Ovary (tissue), 9 donors: ENCODE measurements around the gene THBS1. TPM values are rescaled to one million over a fixed set of nuclear protein-coding genes. Genes with fewer than 3 reads are reported as not detected.

Experiments
- DNase-seq, 5 donors: peaks; one replicate each; pipeline ENCODE4 v3.0.0-alpha.2; 2019 to 2020
- H3K27ac ChIP-seq, 2 donors: fragments of 200-600 bp; one replicate each; pipeline versions ENCODE4 v1.5.1 to v1.8.0; 2019 to 2022
- H3K27me3 ChIP-seq: fragments of 200-600 bp; one replicate; pipeline ENCODE4 v1.8.0; 2022
- H3K36me3 ChIP-seq: fragments of 200-600 bp; sonication (generic); one replicate; pipeline ENCODE4 v1.5.1; 2019
- H3K4me1 ChIP-seq: one replicate; pipeline ENCODE4 v1.8.1; 2013; ENCODE audit warnings: mild to moderate bottlenecking, moderate library complexity; ENCODE audit not compliant: insufficient read depth
- H3K4me3 ChIP-seq: fragments of 200-600 bp; sonication (generic); one replicate; pipeline ENCODE4 v1.5.1; 2017
- H3K9me3 ChIP-seq, 2 donors: fragments of 200-600 bp in 1 of 2; sonication (generic) in 1 of 2; one replicate each; pipeline versions ENCODE4 v1.5.1 to v1.8.1; 2013 to 2019; ENCODE audit warnings: mild to moderate bottlenecking in 1 of 2, moderate library complexity in 1 of 2
- CTCF ChIP-seq, 3 donors: fragments of 450-650 bp in 2 of 3; fragments of 200-600 bp in 1 of 3; IDR thresholded peaks; one replicate each; pipeline versions ENCODE4 v1.5.1 to v1.8.0; 2016 to 2022; ENCODE audit warnings: antibody characterized with exemption in 3 of 3, mild to moderate bottlenecking in 1 of 3
- EP300 ChIP-seq: sonication (generic); formaldehyde crosslinking; IDR thresholded peaks from one replicate; pipeline ENCODE4 v1.6.1; 2017; ENCODE audit warnings: antibody characterized with exemption
- POLR2A ChIP-seq: fragments of 450-650 bp; IDR thresholded peaks from one replicate; pipeline ENCODE4 v1.6.1; 2017; ENCODE audit warnings: antibody characterized with exemption, mild to moderate bottlenecking, moderate library complexity
- WGBS, 3 donors: extraction: QIAGEN DNeasy Blood & Tissue Kit in 1 of 3; methylation state at CpG; one replicate each; pipeline versions ENCODE4 v1.1.5 to v1.1.7; 2013 to 2017; 5-methylcytosine and 5-hydroxymethylcytosine counted together
- intact Hi-C, 4 donors: fragments of 100-400 bp; cut with DNase I; formaldehyde crosslinking; loops; one replicate each; pipeline versions ENCODE4 v1.11.0 to v1.15.1; 2022 to 2023
- polyA plus RNA-seq, 2 donors: library from polyadenylated mRNA; stranded (reverse); fragments of 200-250 nt in 1 of 2; fragments of 350-450 nt in 1 of 2; fragmentation: Illumina TruSeq in 1 of 2; extraction: RNeasy Lipid Tissue Mini Kit (QIAGEN cat#74804) in 1 of 2; gene quantifications; one replicate each; pipeline ENCODE4 v1.2.3, GENCODE V29; 2013 to 2014
- total RNA-seq, 7 donors: library from RNA; depleted of rRNA in 2 of 7; stranded (reverse); fragments of >200 nt in 2 of 7; fragmentation: NEBNext Ultra II Directional in 3 of 7; extraction: Animal tissue kit (Norgen Biotek cat#: 25700) in 3 of 7; gene quantifications; one replicate each; pipeline versions ENCODE4 v1.1.0 to v1.2.4, GENCODE V29; 2016 to 2023
- donor health status: DM: no; HTN: no; CAD: no; lungs with moderate emphysema.
- donor health status: DM: no; HTN: no; CAD: no.
- donor health status: Bipolar disorder and iron deficiency.
- donor health status: DM: yes; HTN: yes; CAD: no.
- donor health status: DM: no; HTN: no; CAD: no.
- donor health status: DM: yes; HTN: yes; CAD: no.

Gene THBS1
- total and polyA plus RNA-seq, 9 donors: 53.6 to 428 (median 154) TPM

GRCh38 chr15:39621976-39622375 is 41.1 kb downstream of the THBS1 start:
- no peak for DNase-seq
- intact Hi-C loops: no loop called here
- no peak overlapping the region for H3K4me3 ChIP-seq
- no peaks in the 10 kb centered on the region for H3K36me3 ChIP-seq
- peaks cover 8% of the 10 kb centered on the region for H3K4me1 ChIP-seq
- 68 to 72% (median 69%) methylated on average over 1 of the region's 1 CpG for WGBS, 3 donors
- no peaks in the 10 kb centered on the region for H3K27me3 ChIP-seq
- no peak overlapping the region for H3K27ac ChIP-seq
- no peaks in the 10 kb centered on the region for H3K9me3 ChIP-seq
- no peak for TF ChIP-seq CTCF (IDR thresholded peaks at IDR 0.05)
- TF ChIP-seq POLR2A: no peak
- no peak for TF ChIP-seq EP300

GRCh38 chr15:39622660-39623516 is 42.0 kb downstream of the THBS1 start:
- intact Hi-C loops: no loop called here
- 75 to 85% (median 83%) methylated on average over 6 of the region's 6 CpGs for WGBS, 3 donors
- no peaks in the 10 kb centered on the region for H3K9me3 ChIP-seq
- TF ChIP-seq EP300 (no peak), CTCF (IDR thresholded peaks at IDR 0.05) (no peak), POLR2A (no peak)
- no peak overlapping the region for H3K27ac ChIP-seq
- H3K36me3 ChIP-seq: no peaks in the 10 kb centered on the region
- H3K27me3 ChIP-seq: no peaks in the 10 kb centered on the region
- DNase-seq: no peak
- no peak overlapping the region for H3K4me3 ChIP-seq
- H3K4me1 ChIP-seq: peaks cover 11% of the 10 kb centered on the region

GRCh38 chr15:39623529-39623931 is 42.7 kb downstream of the THBS1 start:
- no peak for TF ChIP-seq CTCF (IDR thresholded peaks at IDR 0.05)
- TF ChIP-seq EP300: no peak
- TF ChIP-seq POLR2A: no peak
- Histone ChIP-seq H3K36me3 (no peaks in the 10 kb centered on the region), H3K27ac (no peak overlapping the region), H3K4me1 (peaks cover 16% of the 10 kb centered on the region), H3K27me3 (no peaks in the 10 kb centered on the region), H3K4me3 (no peak overlapping the region), H3K9me3 (no peaks in the 10 kb centered on the region)
- intact Hi-C loops: no loop called here
- no peak for DNase-seq
- WGBS, 3 donors: 85 to 91% (median 88%) methylated on average over 4 of the region's 4 CpGs

GRCh38 chr15:39624806-39625205 is 43.9 kb downstream of the THBS1 start:
- no peaks in the 10 kb centered on the region for H3K36me3 ChIP-seq
- no peak for TF ChIP-seq POLR2A
- TF ChIP-seq EP300: no peak
- no peak for TF ChIP-seq CTCF (IDR thresholded peaks at IDR 0.05)
- H3K4me1 ChIP-seq: peaks cover 18% of the 10 kb centered on the region
- peak; percentile 42 to 65 (median 49) for DNase-seq
- H3K27ac ChIP-seq: peak overlapping the region in 1 of 2 donors; percentile 16
- intact Hi-C loops: no loop called here
- no peaks in the 10 kb centered on the region for H3K9me3 ChIP-seq
- 26 to 41% (median 28%) methylated on average over 6 of the region's 6 CpGs for WGBS, 3 donors
- no peak overlapping the region for H3K4me3 ChIP-seq
- no peaks in the 10 kb centered on the region for H3K27me3 ChIP-seq
